GM18507 (cell line): ENCODE data around the gene NAA50.

Experiments used
- DNase-seq: peaks from one replicate; pipeline ENCODE4 v3.0.0; 2011; ENCODE audit warnings: low read depth; ENCODE audit not compliant: insufficient read length; ENCODE audit errors: extremely low spot score
- FAIRE-seq: peaks from 2 replicates; lab custom pipeline; 2011; peaks lifted over from hg19 to GRCh38; lab: Jason Lieb, UNC

Gene NAA50

GRCh38 chr3:113744941-113745755, 901 bp downstream of the NAA50 start:
- DNase-seq (no peak), FAIRE-seq (peak; percentile 96)

GRCh38 chr3:113743006-113743630, 2.9 kb downstream of the NAA50 start:
- peak; percentile 57 for FAIRE-seq
- DNase-seq = no peak

- DNase-seq (no peak), FAIRE-seq (no peak)
Measured at GRCh38 chr3:113741620-113742019, 4.4 kb downstream of the NAA50 start.

DNA sequence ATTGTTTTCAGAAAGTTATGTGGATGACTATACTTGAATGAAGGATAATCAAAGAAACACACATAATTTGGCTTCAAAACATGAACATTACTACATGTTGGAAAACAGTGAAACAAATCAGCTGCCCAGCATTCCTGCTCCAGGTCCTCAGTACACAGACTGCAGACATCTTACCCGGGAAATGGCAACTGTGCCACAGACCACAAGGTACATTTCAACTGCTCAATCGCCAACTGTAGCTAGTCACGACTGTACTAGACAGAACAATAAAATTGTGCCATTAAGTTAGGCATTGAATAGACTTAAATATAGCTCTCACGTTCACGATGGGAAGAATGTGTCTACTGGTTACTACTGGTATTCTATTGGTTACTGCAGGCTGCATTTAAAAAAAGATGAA, 5.0 kb downstream of the NAA50 start:
- DNase-seq (no peak), FAIRE-seq (peak; percentile 36)

DNA sequence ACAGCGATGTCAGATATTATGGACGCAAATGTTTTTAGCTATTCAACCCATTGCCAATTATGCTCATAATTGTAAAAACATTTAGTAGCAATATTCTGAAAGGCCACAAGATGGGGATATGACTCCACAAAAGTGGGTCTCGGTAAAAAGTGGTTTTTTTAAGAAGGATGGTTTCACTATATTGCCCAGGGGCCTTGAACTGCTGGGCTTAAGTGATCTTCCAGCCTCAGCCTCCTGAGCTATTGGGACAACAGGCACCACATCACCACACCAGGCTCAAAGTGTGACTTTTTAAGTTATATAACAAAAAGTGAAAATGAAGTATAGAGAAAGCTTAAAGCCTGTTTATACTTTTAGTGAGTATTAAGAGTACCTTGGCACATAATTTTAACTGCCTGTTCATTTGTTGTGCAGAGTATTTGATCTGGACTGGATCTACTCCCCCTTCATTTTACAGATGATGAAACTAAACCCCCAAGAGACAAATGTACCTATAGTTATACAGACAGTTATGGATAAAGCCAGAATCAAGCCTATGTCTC, 9.4 kb downstream of the NAA50 start:
- FAIRE-seq (peak; percentile 88), DNase-seq (no peak)

DNA sequence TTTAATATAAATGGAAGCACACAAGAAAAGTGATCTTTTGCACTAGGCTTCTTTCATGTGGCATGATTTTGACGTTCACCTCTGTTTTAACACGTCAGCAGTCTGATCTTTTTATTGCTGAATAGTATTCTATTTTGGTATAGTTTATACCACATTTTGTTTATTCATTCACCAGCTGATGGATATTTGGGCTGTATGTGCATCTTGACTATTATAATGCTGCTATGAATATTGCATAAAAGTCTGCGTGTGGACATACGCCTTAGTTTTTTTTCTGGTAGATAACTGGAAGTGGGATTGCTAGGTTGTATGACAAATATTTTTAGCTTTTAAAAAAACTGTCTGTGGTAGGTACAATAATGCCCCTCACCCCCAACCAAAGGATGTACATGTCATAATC, 14.4 kb downstream of the NAA50 start:
- no peak for FAIRE-seq

GRCh38 chr3:113730550-113730949, 15.5 kb downstream of the NAA50 start:
- FAIRE-seq (no peak), DNase-seq (no peak)

More for the DNA sequence above, 14.4 kb downstream of the NAA50 start:
- DNase-seq = no peak

GRCh38 chr3:113728661-113729060, 17.4 kb downstream of the NAA50 start:
- FAIRE-seq = no peak
- DNase-seq = no peak

GRCh38 chr3:113721636-113722035, 24.4 kb downstream of the NAA50 start:
- DNase-seq (no peak), FAIRE-seq (no peak)

GRCh38 chr3:113719758-113720157, 26.3 kb downstream of the NAA50 start:
- FAIRE-seq (no peak), DNase-seq (no peak)

DNA sequence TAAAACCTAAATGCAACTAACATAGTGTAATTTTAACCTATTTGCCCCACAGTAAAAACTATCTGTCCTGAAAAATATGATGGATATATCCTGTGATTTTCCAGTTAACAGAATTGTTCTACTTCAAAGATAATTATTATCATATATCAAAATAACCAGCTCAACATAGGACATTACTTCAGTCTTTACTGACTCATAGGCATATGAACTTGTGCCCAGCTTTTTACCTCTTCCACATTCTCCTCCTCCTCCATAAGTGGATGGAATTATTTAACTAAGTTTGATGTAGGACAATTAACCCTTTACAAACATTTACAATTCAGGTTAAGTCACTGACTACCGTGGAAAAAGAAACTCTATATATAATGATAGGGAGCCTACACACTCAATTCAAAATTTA, 26.8 kb downstream of the NAA50 start:
- no peak for DNase-seq

GRCh38 chr3:113717818-113718217, 28.2 kb downstream of the NAA50 start:
- DNase-seq = no peak
- no peak for FAIRE-seq

More for the DNA sequence above, 26.8 kb downstream of the NAA50 start:
- FAIRE-seq = no peak

DNA sequence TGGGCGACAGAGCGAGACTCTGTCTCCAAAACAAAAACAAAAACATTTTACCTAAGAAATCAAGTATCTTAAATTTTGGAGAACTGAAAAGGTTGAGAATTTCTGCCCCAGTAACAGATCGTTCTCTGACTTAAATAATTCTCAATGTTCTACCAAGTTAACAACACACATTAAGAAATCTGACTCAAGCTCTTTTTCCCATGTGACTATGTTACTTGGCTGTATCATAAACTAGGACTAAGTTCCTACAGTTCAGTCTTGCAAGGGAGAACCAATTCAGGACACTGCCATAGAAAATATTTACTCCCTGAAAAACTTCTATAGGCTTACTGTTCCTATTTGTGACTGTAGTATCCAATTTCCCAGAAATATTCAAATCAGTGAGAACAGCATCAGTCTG, 28.7 kb downstream of the NAA50 start:
- FAIRE-seq = no peak

GRCh38 chr3:113714702-113715101, 31.3 kb downstream of the NAA50 start:
- no peak for DNase-seq
- FAIRE-seq = no peak

More for the DNA sequence above, 28.7 kb downstream of the NAA50 start:
- DNase-seq = no peak

DNA sequence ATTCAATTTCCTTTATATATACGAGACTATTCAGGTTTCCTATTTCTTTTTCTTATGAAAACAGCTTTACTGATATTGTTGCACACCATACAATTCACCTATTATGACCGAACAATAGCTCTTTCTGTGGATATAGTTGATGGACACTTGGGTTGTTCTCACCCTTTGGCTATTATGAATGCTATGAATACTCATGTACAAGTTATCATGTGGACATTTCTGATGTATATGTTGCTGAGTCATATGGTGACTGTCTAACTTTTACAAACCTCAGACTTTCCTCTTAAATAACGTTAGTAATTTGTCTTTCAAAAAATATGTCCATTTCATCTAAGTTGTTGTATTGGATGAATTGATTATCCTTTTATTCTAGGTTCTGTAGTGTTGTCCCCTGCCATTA, 33.9 kb downstream of the NAA50 start:
- peak; percentile 31 for FAIRE-seq
- no peak for DNase-seq

- no peak for DNase-seq
- FAIRE-seq = no peak
Measured at GRCh38 chr3:113707835-113708234, 38.2 kb downstream of the NAA50 start.

DNA sequence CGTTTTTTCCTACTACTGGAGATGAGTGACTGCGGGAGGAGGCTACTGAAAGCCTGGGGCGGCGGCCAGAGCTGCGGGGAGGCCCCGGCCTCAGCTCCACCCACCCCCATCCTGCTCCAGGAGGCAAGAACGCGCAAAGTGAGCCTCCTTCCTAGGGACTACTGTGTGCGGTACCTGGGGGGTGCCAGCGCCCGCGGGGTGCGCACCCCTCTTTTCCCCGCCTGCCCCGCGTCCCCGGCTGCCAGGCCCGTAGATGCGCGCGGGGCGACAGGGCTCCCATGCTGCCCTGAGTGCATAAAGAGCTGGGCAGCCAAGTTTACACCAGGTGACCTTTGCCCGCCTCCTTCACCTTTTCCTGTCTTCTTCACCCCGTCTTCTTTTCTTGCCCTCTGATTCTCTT, 47.1 kb downstream of the NAA50 start:
- DNase-seq (no peak), FAIRE-seq (no peak)

- no peak for FAIRE-seq
- no peak for DNase-seq
Measured at GRCh38 chr3:113698213-113698742, 47.8 kb downstream of the NAA50 start.

- DNase-seq (no peak), FAIRE-seq (no peak)
Measured at GRCh38 chr3:113697500-113698090, 48.5 kb downstream of the NAA50 start.
